Smooth muscle cell (in vitro differentiated cells): Measurements from ENCODE around the gene HTR3A. TPM values are rescaled to one million over a fixed set of nuclear protein-coding genes. Genes with fewer than 3 reads are reported as not detected.

Source experiments
- DNase-seq: peaks from one replicate; lab custom pipeline; 2025; ENCODE audit not compliant: unreplicated experiment; lab: John Stamatoyannopoulos, UW
- H2AFZ ChIP-seq: fragments of 200-600 bp; sonication (generic); 2 replicates; pipeline ENCODE4 v1.6.0; 2016; ENCODE audit warnings: antibody characterized with exemption, low read depth, mild to moderate bottlenecking
- H3F3A ChIP-seq: fragments of 200-600 bp; sonication (generic); 2 replicates; pipeline ENCODE4 v1.6.0; 2017; ENCODE audit warnings: antibody characterized with exemption, low read depth
- H3K27ac ChIP-seq: fragments of 200-600 bp; sonication (generic); 2 replicates; pipeline ENCODE4 v1.5.1; 2016; ENCODE audit warnings: low read depth, mild to moderate bottlenecking
- H3K27me3 ChIP-seq: fragments of 200-600 bp; sonication (generic); 2 replicates; pipeline ENCODE4 v1.6.1; 2016; ENCODE audit warnings: low read depth, mild to moderate bottlenecking
- H3K36me3 ChIP-seq: fragments of 200-600 bp; sonication (generic); 2 replicates; pipeline ENCODE4 v1.5.1; 2016; ENCODE audit warnings: low read depth
- H3K4me1 ChIP-seq: fragments of 200-600 bp; sonication (generic); 2 replicates; pipeline ENCODE4 v1.5.1; 2016; ENCODE audit warnings: low read depth
- H3K4me2 ChIP-seq: fragments of 200-600 bp; sonication (generic); 2 replicates; pipeline ENCODE4 v1.6.0; 2016; ENCODE audit warnings: mild to moderate bottlenecking
- H3K4me3 ChIP-seq: fragments of 200-600 bp; sonication (generic); 2 replicates; pipeline ENCODE4 v1.5.1; 2016; ENCODE audit warnings: mild to moderate bottlenecking
- H3K79me2 ChIP-seq: fragments of 200-600 bp; sonication (generic); 2 replicates; pipeline ENCODE4 v1.6.0; 2016; ENCODE audit warnings: low read depth, mild to moderate bottlenecking
- H3K9ac ChIP-seq: fragments of 200-600 bp; sonication (generic); 2 replicates; pipeline ENCODE4 v1.6.0; 2016; ENCODE audit warnings: low read depth
- H3K9me3 ChIP-seq: fragments of 200-600 bp; sonication (generic); replicated peaks from 2 replicates; pipeline ENCODE4 v1.5.1; 2016; ENCODE audit warnings: low read depth
- H4K20me1 ChIP-seq: fragments of 200-600 bp; sonication (generic); 2 replicates; pipeline ENCODE4 v1.6.0; 2016; ENCODE audit warnings: low read depth
- WGBS: methylation state at CpG from one replicate; pipeline ENCODE4 v1.1.7; 2016; ENCODE audit warnings: low lambda C conversion rate; 5-methylcytosine and 5-hydroxymethylcytosine counted together
- polyA plus RNA-seq: library from polyadenylated mRNA; unstranded; fragments of >200 nt; fragmentation: Nextera tagmentation; extraction: Ambion mirVana; gene quantifications from 2 replicates; pipeline ENCODE4 v1.2.1, GENCODE V29; 2016
- total RNA-seq: library from RNA; depleted of rRNA; stranded (reverse); fragments of >200 nt; gene quantifications from 2 replicates; pipeline ENCODE4 v1.2.3, GENCODE V29; 2014
- TF ChIP-seq, protein P1 (sequence below): fragments of 200-600 bp; sonication (generic); IDR thresholded peaks from 2 replicates; pipeline ENCODE4 v1.5.1; 2017; ENCODE audit warnings: borderline replicate concordance, mild to moderate bottlenecking, antibody characterized with exemption; ENCODE audit not compliant: insufficient read depth, poor library complexity, severe bottlenecking

Gene HTR3A
- total and polyA plus RNA-seq, 2 experiments from 2014 or later, result not detected

- no peak for DNase-seq
- 84% methylated on average over 6 of the region's 6 CpGs for WGBS
- H3K4me3 ChIP-seq, result no peak overlapping the region
- TF ChIP-seq, protein P1, sequence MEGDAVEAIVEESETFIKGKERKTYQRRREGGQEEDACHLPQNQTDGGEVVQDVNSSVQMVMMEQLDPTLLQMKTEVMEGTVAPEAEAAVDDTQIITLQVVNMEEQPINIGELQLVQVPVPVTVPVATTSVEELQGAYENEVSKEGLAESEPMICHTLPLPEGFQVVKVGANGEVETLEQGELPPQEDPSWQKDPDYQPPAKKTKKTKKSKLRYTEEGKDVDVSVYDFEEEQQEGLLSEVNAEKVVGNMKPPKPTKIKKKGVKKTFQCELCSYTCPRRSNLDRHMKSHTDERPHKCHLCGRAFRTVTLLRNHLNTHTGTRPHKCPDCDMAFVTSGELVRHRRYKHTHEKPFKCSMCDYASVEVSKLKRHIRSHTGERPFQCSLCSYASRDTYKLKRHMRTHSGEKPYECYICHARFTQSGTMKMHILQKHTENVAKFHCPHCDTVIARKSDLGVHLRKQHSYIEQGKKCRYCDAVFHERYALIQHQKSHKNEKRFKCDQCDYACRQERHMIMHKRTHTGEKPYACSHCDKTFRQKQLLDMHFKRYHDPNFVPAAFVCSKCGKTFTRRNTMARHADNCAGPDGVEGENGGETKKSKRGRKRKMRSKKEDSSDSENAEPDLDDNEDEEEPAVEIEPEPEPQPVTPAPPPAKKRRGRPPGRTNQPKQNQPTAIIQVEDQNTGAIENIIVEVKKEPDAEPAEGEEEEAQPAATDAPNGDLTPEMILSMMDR, result no peak
- H3K4me1 ChIP-seq, result no peaks in the 10 kb centered on the region
- no peak overlapping the region for H3K9ac ChIP-seq
- H3F3A ChIP-seq, result no peaks in the 10 kb centered on the region
- H2AFZ ChIP-seq, result no peak overlapping the region
- H3K9me3 ChIP-seq, result no peaks in the 10 kb centered on the region
- no peak overlapping the region for H3K27ac ChIP-seq
- peaks cover 92% of the 10 kb centered on the region for H3K27me3 ChIP-seq
- no peaks in the 10 kb centered on the region for H3K79me2 ChIP-seq
- no peaks in the 10 kb centered on the region for H3K36me3 ChIP-seq
- H4K20me1 ChIP-seq, result no peaks in the 10 kb centered on the region
- H3K4me2 ChIP-seq, result no peak overlapping the region
These were observed 5.9 kb downstream of the HTR3A start for GRCh38 chr11:113980785-113981184.

DNA sequence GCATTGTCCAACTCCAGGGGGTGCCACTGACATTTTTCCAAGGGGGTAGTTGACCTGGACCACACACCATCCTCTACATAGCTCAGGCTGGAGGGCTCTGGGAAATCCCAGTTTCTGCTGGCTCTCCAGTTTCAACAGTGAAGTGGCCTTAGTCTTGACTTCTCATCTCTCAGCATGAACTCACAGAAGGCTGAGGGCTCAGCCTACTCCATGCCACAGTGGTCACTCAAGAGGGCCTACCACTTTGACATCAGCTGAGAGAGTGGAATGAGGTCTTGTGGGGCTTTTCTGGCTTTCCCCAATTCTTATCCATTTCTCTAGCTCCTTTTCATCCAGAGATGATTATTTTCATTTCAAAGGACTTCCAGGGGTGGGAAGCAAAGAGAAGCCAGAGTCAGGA is 7.4 kb downstream of the HTR3A start:
- no peaks in the 10 kb centered on the region for H3K9me3 ChIP-seq
- H3K4me1 ChIP-seq, result no peaks in the 10 kb centered on the region
- no peak overlapping the region for H3K4me2 ChIP-seq
- peaks cover 89% of the 10 kb centered on the region for H3K27me3 ChIP-seq
- no peaks in the 10 kb centered on the region for H3F3A ChIP-seq
- no peaks in the 10 kb centered on the region for H3K79me2 ChIP-seq
- TF ChIP-seq, protein P1, result no peak
- H2AFZ ChIP-seq, result no peak overlapping the region
- H3K36me3 ChIP-seq, result no peaks in the 10 kb centered on the region
- no peak overlapping the region for H3K9ac ChIP-seq
- no peak for DNase-seq
- H3K27ac ChIP-seq, result no peak overlapping the region
- no peaks in the 10 kb centered on the region for H4K20me1 ChIP-seq
- H3K4me3 ChIP-seq, result no peak overlapping the region

GRCh38 chr11:113984781-113985180 is 9.9 kb downstream of the HTR3A start:
- 84% methylated on average over 6 of the region's 6 CpGs for WGBS
- no peak overlapping the region for H3K27ac ChIP-seq
- DNase-seq, result no peak
- no peaks in the 10 kb centered on the region for H4K20me1 ChIP-seq
- H3K9me3 ChIP-seq, result no peaks in the 10 kb centered on the region
- H3K4me1 ChIP-seq, result no peaks in the 10 kb centered on the region
- no peak overlapping the region for H2AFZ ChIP-seq
- H3F3A ChIP-seq, result no peaks in the 10 kb centered on the region
- no peaks in the 10 kb centered on the region for H3K36me3 ChIP-seq
- TF ChIP-seq, protein P1, result no peak
- no peak overlapping the region for H3K9ac ChIP-seq
- H3K4me3 ChIP-seq, result no peak overlapping the region
- H3K79me2 ChIP-seq, result no peaks in the 10 kb centered on the region
- H3K27me3 ChIP-seq, result peaks cover 73% of the 10 kb centered on the region
- H3K4me2 ChIP-seq, result no peak overlapping the region

DNA sequence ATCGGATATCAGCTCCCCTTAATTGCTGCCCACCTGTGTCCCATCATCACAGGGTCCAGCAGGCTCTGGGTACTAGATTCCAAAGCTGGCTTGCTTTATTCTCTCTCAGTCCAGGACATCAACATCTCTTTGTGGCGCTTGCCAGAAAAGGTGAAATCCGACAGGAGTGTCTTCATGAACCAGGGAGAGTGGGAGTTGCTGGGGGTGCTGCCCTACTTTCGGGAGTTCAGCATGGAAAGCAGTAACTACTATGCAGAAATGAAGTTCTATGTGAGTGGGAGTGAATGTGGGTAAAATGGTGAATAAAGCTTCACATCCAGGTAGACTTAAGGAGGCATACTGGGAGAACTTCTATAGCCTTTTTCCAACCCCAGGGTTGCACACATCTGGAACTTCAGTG is 11.0 kb downstream of the HTR3A start:
- Histone ChIP-seq H3K4me3 (no peak overlapping the region), H3K4me2 (no peak overlapping the region), H3K9ac (no peak overlapping the region), H3K36me3 (no peaks in the 10 kb centered on the region), H3K4me1 (no peaks in the 10 kb centered on the region), H3K27me3 (peaks cover 62% of the 10 kb centered on the region), H3F3A (no peaks in the 10 kb centered on the region), H2AFZ (no peak overlapping the region), H3K27ac (no peak overlapping the region), H4K20me1 (no peaks in the 10 kb centered on the region), H3K9me3 (no peaks in the 10 kb centered on the region), H3K79me2 (no peaks in the 10 kb centered on the region)
- TF ChIP-seq, protein P1, result no peak
- no peak for DNase-seq
- 89% methylated on average over 4 of the region's 4 CpGs for WGBS
